Measurements from ENCODE around the gene PAQR7. TPM values are rescaled to one million over a fixed set of nuclear protein-coding genes. Genes with fewer than 3 reads are reported as not detected.

The PAQR7 gene
- total RNA-seq, 1 donor from 2014 or later, result 4.6 TPM

DNA sequence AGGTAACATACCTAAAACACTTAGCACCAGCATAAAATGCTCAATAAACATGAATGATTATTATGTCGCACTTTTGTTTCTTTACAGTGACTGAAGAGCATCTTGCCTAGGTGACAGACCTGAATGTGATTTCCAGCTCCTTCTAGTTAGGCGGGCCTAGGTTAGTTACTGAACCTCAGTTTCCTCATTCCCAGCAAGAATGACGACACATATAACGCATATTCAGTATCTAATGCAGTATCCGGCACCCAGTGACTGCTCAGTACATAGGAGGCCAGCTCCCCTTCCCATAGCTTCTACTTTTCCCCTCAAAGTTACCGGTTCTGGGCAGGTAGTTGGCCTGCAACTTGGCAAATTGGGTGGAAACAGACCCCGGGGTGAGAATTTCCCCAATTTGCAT, 17.0 kb downstream of the PAQR7 start:
- Mint-ChIP-seq H3K27ac (no peak overlapping the region), H3K4me3 (peak overlapping the region; percentile 91), H3K27me3 (no peaks in the 10 kb centered on the region), H3K4me1 (peaks cover 28% of the 10 kb centered on the region), H3K36me3 (ENCODE audit: low read depth) (peaks cover 3% of the 10 kb centered on the region), H3K9me3 (no peaks in the 10 kb centered on the region)
- ATAC-seq (ENCODE audit: low read depth) (no peak), DNase-seq (no peak)
- intact Hi-C loops (cut with micrococcal nuclease), result loop anchor here (2.0 kb wide), 1 partner anchor 38 kb away; no protein-coding TSS in a partner anchor
- TF ChIP-seq, protein P1, sequence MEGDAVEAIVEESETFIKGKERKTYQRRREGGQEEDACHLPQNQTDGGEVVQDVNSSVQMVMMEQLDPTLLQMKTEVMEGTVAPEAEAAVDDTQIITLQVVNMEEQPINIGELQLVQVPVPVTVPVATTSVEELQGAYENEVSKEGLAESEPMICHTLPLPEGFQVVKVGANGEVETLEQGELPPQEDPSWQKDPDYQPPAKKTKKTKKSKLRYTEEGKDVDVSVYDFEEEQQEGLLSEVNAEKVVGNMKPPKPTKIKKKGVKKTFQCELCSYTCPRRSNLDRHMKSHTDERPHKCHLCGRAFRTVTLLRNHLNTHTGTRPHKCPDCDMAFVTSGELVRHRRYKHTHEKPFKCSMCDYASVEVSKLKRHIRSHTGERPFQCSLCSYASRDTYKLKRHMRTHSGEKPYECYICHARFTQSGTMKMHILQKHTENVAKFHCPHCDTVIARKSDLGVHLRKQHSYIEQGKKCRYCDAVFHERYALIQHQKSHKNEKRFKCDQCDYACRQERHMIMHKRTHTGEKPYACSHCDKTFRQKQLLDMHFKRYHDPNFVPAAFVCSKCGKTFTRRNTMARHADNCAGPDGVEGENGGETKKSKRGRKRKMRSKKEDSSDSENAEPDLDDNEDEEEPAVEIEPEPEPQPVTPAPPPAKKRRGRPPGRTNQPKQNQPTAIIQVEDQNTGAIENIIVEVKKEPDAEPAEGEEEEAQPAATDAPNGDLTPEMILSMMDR (IDR thresholded peaks at IDR 0.05), result no peak
- POLR2A ChIA-PET, result interaction anchor here (1.4 kb wide), 1 partner anchor 16 kb away, joined by 5 read pairs; no protein-coding TSS in a partner anchor
- CTCF ChIA-PET, result no interaction called here

DNA sequence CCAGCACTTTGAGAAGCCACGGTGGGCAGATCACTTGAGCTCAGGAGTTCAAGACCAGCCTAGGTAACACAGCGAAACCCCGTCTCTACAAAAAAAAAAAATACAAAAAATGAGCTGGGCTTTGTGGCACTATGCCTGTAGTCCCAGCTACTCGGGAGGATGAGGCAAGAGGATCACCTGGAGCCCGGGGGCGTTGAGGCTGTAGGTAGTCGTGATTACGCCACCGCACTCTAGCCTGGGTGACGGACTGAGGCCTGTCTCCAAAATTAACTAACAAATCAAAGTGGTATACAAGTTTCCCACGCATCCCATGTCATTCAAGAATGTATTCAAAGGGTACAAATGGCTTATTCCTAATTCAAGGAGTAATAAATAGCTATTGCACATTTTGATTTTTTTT, 18.7 kb downstream of the PAQR7 start:
- POLR2A ChIA-PET, result no interaction called here

DNA sequence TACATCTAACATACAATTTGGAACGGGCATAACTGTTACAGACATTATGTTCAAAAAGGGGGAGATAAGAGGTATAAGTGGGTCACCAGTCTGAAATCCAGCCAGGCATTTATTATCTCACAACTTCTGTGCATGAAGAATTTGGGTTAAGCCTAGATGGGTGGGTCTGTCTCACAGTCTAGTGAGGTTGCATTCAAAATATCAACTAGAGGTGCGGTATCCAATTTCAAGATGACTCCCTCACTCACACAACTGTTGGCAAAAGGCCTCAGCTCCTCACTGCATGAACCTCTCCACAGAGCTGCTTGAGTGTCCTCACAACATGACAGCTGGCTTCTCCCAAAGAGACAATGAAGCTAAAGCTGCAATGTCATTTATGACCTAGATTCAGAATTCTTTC, 21.0 kb downstream of the PAQR7 start:
- CTCF ChIA-PET, result no interaction called here
- H3K36me3 Mint-ChIP-seq (ENCODE audit: low read depth), result peaks cover 1% of the 10 kb centered on the region
- H3K27me3 Mint-ChIP-seq, result no peaks in the 10 kb centered on the region
- H3K9me3 Mint-ChIP-seq, result peaks cover 2% of the 10 kb centered on the region
- peaks cover 11% of the 10 kb centered on the region for H3K4me1 Mint-ChIP-seq
- no peak for ATAC-seq (ENCODE audit: low read depth)
- intact Hi-C loops (cut with micrococcal nuclease), result no loop called here
- no peak overlapping the region for H3K27ac Mint-ChIP-seq
- H3K4me3 Mint-ChIP-seq, result no peak overlapping the region
- TF ChIP-seq, protein P1 (IDR thresholded peaks at IDR 0.05), result no peak
- POLR2A ChIA-PET, result no interaction called here
- DNase-seq, result no peak

More for the DNA sequence above, 18.7 kb downstream of the PAQR7 start:
- Mint-ChIP-seq H3K4me3 (no peak overlapping the region), H3K4me1 (peaks cover 28% of the 10 kb centered on the region), H3K27ac (no peak overlapping the region), H3K9me3 (no peaks in the 10 kb centered on the region), H3K36me3 (ENCODE audit: low read depth) (peaks cover 3% of the 10 kb centered on the region), H3K27me3 (no peaks in the 10 kb centered on the region)
- CTCF ChIA-PET, result no interaction called here
- no peak for DNase-seq
- intact Hi-C loops (cut with micrococcal nuclease), result no loop called here
- TF ChIP-seq, protein P1 (IDR thresholded peaks at IDR 0.05), result no peak
- ATAC-seq (ENCODE audit: low read depth), result no peak

DNA sequence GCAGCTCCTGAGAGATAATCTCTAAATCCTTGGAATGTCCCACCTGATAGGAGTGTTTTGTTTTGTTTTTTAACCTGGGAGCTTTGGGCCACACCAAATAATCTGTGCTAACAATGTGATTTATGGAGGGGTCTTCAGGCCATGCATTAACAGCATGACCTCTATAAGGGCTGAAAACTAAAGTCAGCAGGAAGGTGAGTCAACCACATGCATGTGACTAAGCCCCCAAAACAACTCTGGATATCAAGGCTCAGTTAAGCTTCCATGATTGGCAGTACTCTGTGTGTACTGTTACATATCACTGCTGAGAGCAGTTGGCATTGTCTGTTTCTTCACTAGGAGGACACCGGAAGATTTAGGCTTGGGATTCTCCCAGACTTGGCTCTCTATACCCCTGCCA, 27.0 kb downstream of the PAQR7 start:
- no peak for ATAC-seq (ENCODE audit: low read depth)
- Mint-ChIP-seq H3K4me3 (no peak overlapping the region), H3K27me3 (no peaks in the 10 kb centered on the region), H3K4me1 (peaks cover 5% of the 10 kb centered on the region), H3K9me3 (peaks cover 2% of the 10 kb centered on the region), H3K36me3 (ENCODE audit: low read depth) (no peaks in the 10 kb centered on the region), H3K27ac (no peak overlapping the region)
- intact Hi-C loops (cut with micrococcal nuclease), result no loop called here
- ChIA-PET CTCF (no interaction called here), POLR2A (no interaction called here)
- DNase-seq, result no peak
- TF ChIP-seq, protein P1 (IDR thresholded peaks at IDR 0.05), result no peak

DNA sequence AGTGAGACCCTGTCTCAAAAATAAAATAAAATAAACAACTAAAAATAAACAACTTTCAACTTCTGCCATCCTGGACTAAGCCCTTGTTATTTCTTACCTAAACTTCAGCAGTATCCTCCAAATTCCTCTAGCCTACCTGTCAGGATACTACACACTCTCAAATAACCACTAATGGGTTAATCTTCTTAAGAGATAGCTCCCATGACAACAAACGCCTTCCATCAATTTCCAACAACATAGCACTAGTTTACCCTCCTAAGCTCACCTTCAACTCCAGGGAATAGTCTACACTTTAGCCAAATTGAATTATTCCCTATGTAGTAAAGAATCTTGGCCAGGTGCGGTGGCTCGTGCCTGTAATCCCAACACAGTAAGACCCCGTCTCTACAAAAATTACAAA, 27.6 kb downstream of the PAQR7 start:
- POLR2A ChIA-PET, result no interaction called here

More for the DNA sequence above, 27.6 kb downstream of the PAQR7 start:
- no peak for DNase-seq
- Mint-ChIP-seq H3K4me3 (no peak overlapping the region), H3K27me3 (no peaks in the 10 kb centered on the region), H3K36me3 (ENCODE audit: low read depth) (no peaks in the 10 kb centered on the region), H3K27ac (no peak overlapping the region), H3K4me1 (peaks cover 5% of the 10 kb centered on the region), H3K9me3 (peaks cover 2% of the 10 kb centered on the region)
- CTCF ChIA-PET, result no interaction called here
- TF ChIP-seq, protein P1 (IDR thresholded peaks at IDR 0.05), result no peak
- ATAC-seq (ENCODE audit: low read depth), result no peak
- intact Hi-C loops (cut with micrococcal nuclease), result no loop called here
